Measurements from ENCODE around the gene TMPRSS4. TPM values are rescaled to one million over a fixed set of nuclear protein-coding genes. Genes with fewer than 3 reads are reported as not detected.

The TMPRSS4 gene
- total and polyA plus RNA-seq, 4 donors: 4.8 to 10.1 (median 8.7) TPM

DNA sequence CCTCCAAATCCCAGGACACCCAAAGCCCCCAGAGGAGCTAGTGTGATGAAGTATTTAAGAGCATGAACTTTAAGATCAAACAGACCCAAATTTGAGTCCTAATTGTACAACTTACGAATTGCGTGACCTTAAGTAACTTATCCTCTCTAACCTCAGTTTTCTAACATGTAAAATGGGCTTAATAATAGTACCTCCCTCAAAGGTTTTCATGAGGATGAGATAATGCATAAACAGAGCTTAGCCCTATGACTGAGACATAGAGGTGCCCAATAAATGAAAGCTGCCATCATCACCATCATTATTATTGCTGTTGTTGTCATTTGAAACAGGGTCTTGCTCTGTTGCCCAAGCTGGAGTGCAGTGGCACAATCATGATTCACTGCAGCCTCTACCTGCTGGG is 90.4 kb downstream of the TMPRSS4 start:
- ATAC-seq (ENCODE audit: insufficient read depth, low FRiP score) (no peak), DNase-seq (no peak)
- H3K36me3 ChIP-seq (ENCODE audit: control insufficient read depth in 4 of 4, insufficient read depth in 4 of 4, low read length in 4 of 4): no peaks in the 10 kb centered on the region
- WGBS, 2 donors: 88 to 91% methylated on average over 2 of the region's 2 CpGs
- H3K27me3 ChIP-seq (ENCODE audit: control insufficient read depth in 3 of 3, insufficient read depth in 3 of 3, low read length in 2 of 3): no peaks in the 10 kb centered on the region
- H3K4me3 ChIP-seq: no peak overlapping the region
- no peaks in the 10 kb centered on the region for H3K9me3 ChIP-seq (ENCODE audit: control insufficient read depth in 4 of 4, insufficient read depth in 3 of 4, low read length in 3 of 4)
- TF ChIP-seq, protein P1, sequence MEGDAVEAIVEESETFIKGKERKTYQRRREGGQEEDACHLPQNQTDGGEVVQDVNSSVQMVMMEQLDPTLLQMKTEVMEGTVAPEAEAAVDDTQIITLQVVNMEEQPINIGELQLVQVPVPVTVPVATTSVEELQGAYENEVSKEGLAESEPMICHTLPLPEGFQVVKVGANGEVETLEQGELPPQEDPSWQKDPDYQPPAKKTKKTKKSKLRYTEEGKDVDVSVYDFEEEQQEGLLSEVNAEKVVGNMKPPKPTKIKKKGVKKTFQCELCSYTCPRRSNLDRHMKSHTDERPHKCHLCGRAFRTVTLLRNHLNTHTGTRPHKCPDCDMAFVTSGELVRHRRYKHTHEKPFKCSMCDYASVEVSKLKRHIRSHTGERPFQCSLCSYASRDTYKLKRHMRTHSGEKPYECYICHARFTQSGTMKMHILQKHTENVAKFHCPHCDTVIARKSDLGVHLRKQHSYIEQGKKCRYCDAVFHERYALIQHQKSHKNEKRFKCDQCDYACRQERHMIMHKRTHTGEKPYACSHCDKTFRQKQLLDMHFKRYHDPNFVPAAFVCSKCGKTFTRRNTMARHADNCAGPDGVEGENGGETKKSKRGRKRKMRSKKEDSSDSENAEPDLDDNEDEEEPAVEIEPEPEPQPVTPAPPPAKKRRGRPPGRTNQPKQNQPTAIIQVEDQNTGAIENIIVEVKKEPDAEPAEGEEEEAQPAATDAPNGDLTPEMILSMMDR (IDR thresholded peaks at IDR 0.05; ENCODE audit: control extremely low read depth, extremely low read depth): no peak
- H3K27ac ChIP-seq (ENCODE audit: low read depth in 1 of 2, low read length in 1 of 2): no peak overlapping the region
- no peak overlapping the region for H3K9ac ChIP-seq (ENCODE audit: insufficient read depth in 1 of 2, low read length in 2 of 2)
- H3K4me1 ChIP-seq (ENCODE audit: control insufficient read depth in 5 of 5, insufficient read depth in 5 of 5, low read length in 5 of 5): peaks cover 0 to 12% (median 6%) of the 10 kb centered on the region in 5 donors

DNA sequence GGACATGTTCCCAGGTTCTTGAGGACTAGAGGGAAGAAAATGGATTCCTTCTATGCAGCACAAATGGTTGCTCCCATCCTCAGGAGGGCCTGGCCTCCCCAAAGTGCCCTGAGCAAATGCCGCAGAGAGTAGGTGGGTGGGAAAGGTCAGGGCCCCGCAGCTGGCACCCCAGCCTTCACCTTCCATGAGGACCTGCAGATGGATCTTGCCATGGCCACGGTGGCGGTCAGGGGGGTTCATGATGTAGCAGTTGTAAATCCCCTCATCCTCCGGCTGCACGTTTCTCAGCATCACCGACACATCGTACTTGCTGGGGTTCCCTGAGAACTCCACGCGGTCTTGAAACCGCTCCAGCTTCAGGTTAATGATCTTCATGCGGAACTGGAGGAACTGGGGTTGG is 91.0 kb downstream of the TMPRSS4 start:
- no peak for ATAC-seq (ENCODE audit: insufficient read depth, low FRiP score)
- WGBS, 2 donors: 87 to 90% methylated on average over 12 of the region's 12 CpGs
- H3K27me3 ChIP-seq (ENCODE audit: control insufficient read depth in 3 of 3, insufficient read depth in 3 of 3, low read length in 2 of 3): no peaks in the 10 kb centered on the region
- no peak overlapping the region for H3K27ac ChIP-seq (ENCODE audit: low read depth in 1 of 2, low read length in 1 of 2)
- H3K36me3 ChIP-seq (ENCODE audit: control insufficient read depth in 4 of 4, insufficient read depth in 4 of 4, low read length in 4 of 4): no peaks in the 10 kb centered on the region
- no peak overlapping the region for H3K9ac ChIP-seq (ENCODE audit: insufficient read depth in 1 of 2, low read length in 2 of 2)
- peaks cover 0 to 12% (median 6%) of the 10 kb centered on the region in 5 donors for H3K4me1 ChIP-seq (ENCODE audit: control insufficient read depth in 5 of 5, insufficient read depth in 5 of 5, low read length in 5 of 5)
- no peak for DNase-seq
- H3K9me3 ChIP-seq (ENCODE audit: control insufficient read depth in 4 of 4, insufficient read depth in 3 of 4, low read length in 3 of 4): no peaks in the 10 kb centered on the region
- TF ChIP-seq, protein P1 (IDR thresholded peaks at IDR 0.05; ENCODE audit: control extremely low read depth, extremely low read depth): no peak
- no peak overlapping the region for H3K4me3 ChIP-seq

DNA sequence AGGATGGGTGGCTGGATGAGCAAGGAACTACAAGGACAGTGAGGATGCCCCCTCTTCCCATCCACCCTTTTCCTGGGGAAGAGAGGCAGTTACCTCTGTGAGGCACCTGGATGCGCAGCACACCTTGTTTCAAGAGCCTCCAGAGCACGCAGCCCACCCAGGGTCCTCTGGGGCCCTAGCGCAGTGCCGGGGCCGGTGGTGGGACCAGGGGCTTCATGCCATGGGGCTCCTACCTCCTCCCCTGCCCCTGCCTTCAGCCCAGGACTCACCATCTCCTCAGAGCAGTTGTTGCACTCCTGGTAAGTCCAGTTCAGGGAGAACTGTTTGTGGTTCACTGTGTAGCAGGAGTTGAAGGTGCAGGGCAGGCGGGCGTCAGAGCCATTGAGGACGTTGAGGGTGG is 91.4 kb downstream of the TMPRSS4 start:
- Histone ChIP-seq H3K27me3 (ENCODE audit: control insufficient read depth in 3 of 3, insufficient read depth in 3 of 3, low read length in 2 of 3) (no peaks in the 10 kb centered on the region), H3K4me1 (ENCODE audit: control insufficient read depth in 5 of 5, insufficient read depth in 5 of 5, low read length in 5 of 5) (peaks cover 0 to 12% (median 6%) of the 10 kb centered on the region in 5 donors), H3K27ac (ENCODE audit: low read depth in 1 of 2, low read length in 1 of 2) (no peak overlapping the region), H3K36me3 (ENCODE audit: control insufficient read depth in 4 of 4, insufficient read depth in 4 of 4, low read length in 4 of 4) (no peaks in the 10 kb centered on the region), H3K9ac (ENCODE audit: insufficient read depth in 1 of 2, low read length in 2 of 2) (no peak overlapping the region), H3K4me3 (no peak overlapping the region), H3K9me3 (ENCODE audit: control insufficient read depth in 4 of 4, insufficient read depth in 3 of 4, low read length in 3 of 4) (no peaks in the 10 kb centered on the region)
- DNase-seq (no peak), ATAC-seq (ENCODE audit: insufficient read depth, low FRiP score) (no peak)
- WGBS, 2 donors: 76 to 90% methylated on average over 7 to 8 of the region's 8 CpGs
- TF ChIP-seq, protein P1 (IDR thresholded peaks at IDR 0.05; ENCODE audit: control extremely low read depth, extremely low read depth): no peak

DNA sequence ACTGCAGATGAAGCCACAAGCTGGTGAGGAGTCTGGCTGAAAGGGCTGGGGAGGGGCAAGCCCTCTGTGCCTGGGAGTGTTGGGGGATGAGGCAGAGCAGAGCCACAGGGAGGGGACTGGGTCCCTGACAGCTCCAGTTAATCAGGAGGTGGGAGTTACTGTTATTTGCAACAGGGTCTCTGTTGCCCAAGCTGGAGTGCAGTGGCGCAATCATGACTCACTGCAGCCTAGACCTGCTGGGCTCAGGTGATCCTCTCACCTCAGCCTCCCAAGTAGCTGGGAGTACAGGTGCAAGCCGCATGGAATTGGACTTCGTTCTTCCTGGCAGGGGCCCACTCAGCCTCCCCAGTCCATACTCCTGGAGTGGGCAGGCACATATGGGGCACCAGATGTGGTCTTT is 91.9 kb downstream of the TMPRSS4 start:
- H3K9ac ChIP-seq (ENCODE audit: insufficient read depth in 1 of 2, low read length in 2 of 2): no peak overlapping the region
- TF ChIP-seq, protein P1 (IDR thresholded peaks at IDR 0.05; ENCODE audit: control extremely low read depth, extremely low read depth): no peak
- DNase-seq: no peak
- H3K27ac ChIP-seq (ENCODE audit: low read depth in 1 of 2, low read length in 1 of 2): no peak overlapping the region
- ATAC-seq (ENCODE audit: insufficient read depth, low FRiP score): no peak
- no peaks in the 10 kb centered on the region for H3K36me3 ChIP-seq (ENCODE audit: control insufficient read depth in 4 of 4, insufficient read depth in 4 of 4, low read length in 4 of 4)
- no peaks in the 10 kb centered on the region for H3K9me3 ChIP-seq (ENCODE audit: control insufficient read depth in 4 of 4, insufficient read depth in 3 of 4, low read length in 3 of 4)
- H3K27me3 ChIP-seq (ENCODE audit: control insufficient read depth in 3 of 3, insufficient read depth in 3 of 3, low read length in 2 of 3): no peaks in the 10 kb centered on the region
- peaks cover 0 to 12% (median 6%) of the 10 kb centered on the region in 5 donors for H3K4me1 ChIP-seq (ENCODE audit: control insufficient read depth in 5 of 5, insufficient read depth in 5 of 5, low read length in 5 of 5)
- H3K4me3 ChIP-seq: no peak overlapping the region
- WGBS, 2 donors: 69 to 86% methylated on average over 3 of the region's 3 CpGs
